Parathyroid adenoma (tissue), 2 donors: Measurements from ENCODE around the gene VWA5B1.

ENCODE experiments used
- H2AFZ ChIP-seq: fragments of 300-600 bp; sonication (generic); one replicate; pipeline ENCODE4 v1.7.0; 2017; ENCODE audit warnings: antibody characterized with exemption, mild to moderate bottlenecking
- H3K27ac ChIP-seq: fragments of 300-600 bp; sonication (generic); one replicate; pipeline ENCODE4 v1.7.0; 2017
- H3K27me3 ChIP-seq: fragments of 300-600 bp; sonication (generic); one replicate; pipeline ENCODE4 v1.7.0; 2017; ENCODE audit warnings: low read length; ENCODE audit not compliant: control insufficient read depth, insufficient read depth
- H3K36me3 ChIP-seq: fragments of 300-600 bp; sonication (generic); one replicate; pipeline ENCODE4 v1.7.0; 2017; ENCODE audit warnings: low read length; ENCODE audit not compliant: control insufficient read depth, insufficient read depth
- H3K4me1 ChIP-seq: fragments of 300-600 bp; sonication (generic); one replicate; pipeline ENCODE4 v1.7.0; 2017; ENCODE audit warnings: control low read depth
- H3K4me2 ChIP-seq: fragments of 300-600 bp; sonication (generic); one replicate; pipeline ENCODE4 v1.7.0; 2017; ENCODE audit warnings: low read length
- H3K4me3 ChIP-seq: fragments of 300-600 bp; sonication (generic); one replicate; pipeline ENCODE4 v1.7.0; 2017; ENCODE audit warnings: low read depth, low read length
- H3K79me2 ChIP-seq: fragments of 300-600 bp; sonication (generic); one replicate; pipeline ENCODE4 v1.7.0; 2017; ENCODE audit warnings: control low read depth
- H3K9ac ChIP-seq: fragments of 300-600 bp; sonication (generic); one replicate; pipeline ENCODE4 v1.7.0; 2017; ENCODE audit warnings: mild to moderate bottlenecking
- H3K9me3 ChIP-seq: fragments of 300-600 bp; sonication (generic); one replicate; pipeline ENCODE4 v1.7.0; 2017; ENCODE audit warnings: low read length; ENCODE audit not compliant: control insufficient read depth
- CTCF ChIP-seq: fragments of 300-600 bp; sonication (generic); IDR thresholded peaks from one replicate; pipeline ENCODE4 v1.7.0; 2017; ENCODE audit warnings: antibody characterized with exemption, mild to moderate bottlenecking
- donor health status: primary hyperparathyroidism.

Gene VWA5B1

GRCh38 chr1:20278692-20279130, 12.0 kb upstream of the VWA5B1 start:
- Histone ChIP-seq H3K79me2 (no peaks in the 10 kb centered on the region), H3K4me2 (no peak overlapping the region), H3K27me3 (no peaks in the 10 kb centered on the region), H2AFZ (no peak overlapping the region), H3K4me1 (peaks cover 17% of the 10 kb centered on the region), H3K36me3 (no peaks in the 10 kb centered on the region), H3K27ac (no peak overlapping the region), H3K9ac (no peak overlapping the region), H3K9me3 (no peaks in the 10 kb centered on the region), H3K4me3 (no peak overlapping the region)
- no peak for TF ChIP-seq CTCF

GRCh38 chr1:20279509-20279908, 11.2 kb upstream of the VWA5B1 start:
- Histone ChIP-seq H3K27ac (no peak overlapping the region), H3K4me3 (no peak overlapping the region)

DNA sequence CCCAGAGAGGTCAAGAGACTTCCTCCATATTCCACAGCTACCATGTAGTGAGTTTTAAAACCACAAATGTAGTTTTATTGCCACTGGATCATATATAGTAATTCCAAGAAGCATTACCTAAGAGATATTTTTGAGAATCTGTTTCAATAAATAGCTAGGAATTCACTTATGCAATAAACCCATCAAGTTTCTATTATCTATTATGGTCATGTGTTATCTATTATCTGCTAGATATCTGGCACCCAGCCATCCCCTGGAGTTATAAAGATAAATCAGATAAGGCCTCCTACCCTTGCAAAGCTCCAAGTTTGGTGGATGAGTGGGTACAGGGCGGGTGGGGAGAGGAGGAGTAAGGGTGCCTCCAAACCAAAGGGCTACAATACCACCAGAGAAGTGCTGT, 10.3 kb upstream of the VWA5B1 start:
- Histone ChIP-seq H2AFZ (no peak overlapping the region), H3K27me3 (no peaks in the 10 kb centered on the region), H3K79me2 (no peaks in the 10 kb centered on the region), H3K9me3 (no peaks in the 10 kb centered on the region), H3K4me3 (no peak overlapping the region), H3K4me2 (no peak overlapping the region), H3K36me3 (no peaks in the 10 kb centered on the region), H3K9ac (no peak overlapping the region), H3K4me1 (peaks cover 17% of the 10 kb centered on the region), H3K27ac (no peak overlapping the region)
- TF ChIP-seq CTCF: no peak

More at GRCh38 chr1:20279509-20279908, 11.2 kb upstream of the VWA5B1 start:
- no peaks in the 10 kb centered on the region for H3K79me2 ChIP-seq
- H3K9ac ChIP-seq: no peak overlapping the region
- H3K4me2 ChIP-seq: no peak overlapping the region
- no peak overlapping the region for H2AFZ ChIP-seq
- no peaks in the 10 kb centered on the region for H3K27me3 ChIP-seq
- no peak for TF ChIP-seq CTCF
- no peaks in the 10 kb centered on the region for H3K9me3 ChIP-seq
- no peaks in the 10 kb centered on the region for H3K36me3 ChIP-seq
- peaks cover 17% of the 10 kb centered on the region for H3K4me1 ChIP-seq

- Histone ChIP-seq H3K79me2 (no peaks in the 10 kb centered on the region), H2AFZ (no peak overlapping the region), H3K4me3 (no peak overlapping the region), H3K9ac (no peak overlapping the region), H3K4me2 (no peak overlapping the region), H3K27me3 (no peaks in the 10 kb centered on the region), H3K4me1 (peaks cover 17% of the 10 kb centered on the region), H3K36me3 (no peaks in the 10 kb centered on the region), H3K27ac (no peak overlapping the region), H3K9me3 (no peaks in the 10 kb centered on the region)
- no peak for TF ChIP-seq CTCF
Measured at GRCh38 chr1:20280906-20281305, 9.8 kb upstream of the VWA5B1 start.

- no peak overlapping the region for H3K27ac ChIP-seq
- no peak overlapping the region for H3K9ac ChIP-seq
- no peaks in the 10 kb centered on the region for H3K9me3 ChIP-seq
- H3K4me2 ChIP-seq: no peak overlapping the region
- no peak overlapping the region for H3K4me3 ChIP-seq
- no peak overlapping the region for H2AFZ ChIP-seq
- no peak for TF ChIP-seq CTCF
- H3K27me3 ChIP-seq: no peaks in the 10 kb centered on the region
- no peaks in the 10 kb centered on the region for H3K36me3 ChIP-seq
- peaks cover 9% of the 10 kb centered on the region for H3K4me1 ChIP-seq
- H3K79me2 ChIP-seq: no peaks in the 10 kb centered on the region
Measured at GRCh38 chr1:20281801-20282200, 8.9 kb upstream of the VWA5B1 start.
